Panc1 (cell line): ENCODE results near the gene MRPL40. TPM values are rescaled to one million over a fixed set of nuclear protein-coding genes. Genes with fewer than 3 reads are reported as not detected.

Experiments
- ATAC-seq: fragments of 200-7000 bp; cut with Tn5 transposase; 2 replicates; pipeline ENCODE4 v1.9.1; 2020; ENCODE audit warnings: mild to moderate bottlenecking, moderate library complexity
- BruUV-seq: library from RNA; stranded (reverse); fragments of 400-500 nt; replicated peaks from 2 replicates; lab custom pipeline; 2021; lab: Mats Ljungman, UMichigan
- CTCF ChIA-PET: fragments of 300-600 bp; sonication (Branson Sonifier 250); formaldehyde crosslinking; loops from one replicate; lab custom pipeline; 2022; ENCODE audit warnings: antibody characterized with exemption; lab: Charles Lee
- POLR2A ChIA-PET: fragments of 300-600 bp; sonication (Branson Sonifier 250); formaldehyde crosslinking; loops from one replicate; lab custom pipeline; 2022; ENCODE audit warnings: antibody characterized with exemption; lab: Charles Lee
- DNase-seq: peaks from one replicate; pipeline ENCODE4 v3.0.0-alpha.2; 2010; ENCODE audit warnings: low read depth, low spot score
- H3K27ac ChIP-seq: 2 replicates; pipeline ENCODE4 v1.5.1; 2011; ENCODE audit warnings: mild to moderate bottlenecking, low read length, inconsistent platforms
- H3K27me3 ChIP-seq: fragments of 200-500 bp; sonication (Bioruptor generic); 2 replicates; pipeline ENCODE4 v1.6.0; 2014; ENCODE audit warnings: low read length, inconsistent platforms; ENCODE audit not compliant: control insufficient read depth, insufficient read depth
- H3K36me3 ChIP-seq: fragments of 200-500 bp; sonication (Bioruptor generic); 2 replicates; pipeline ENCODE4 v1.5.1; 2014; ENCODE audit warnings: inconsistent platforms, mild to moderate bottlenecking, low read length, moderate library complexity; ENCODE audit not compliant: control insufficient read depth, insufficient read depth
- H3K4me1 ChIP-seq: 2 replicates; pipeline ENCODE4 v1.5.1; 2011; ENCODE audit warnings: inconsistent platforms, mild to moderate bottlenecking, low read length, moderate library complexity; ENCODE audit not compliant: control insufficient read depth, insufficient read depth
- H3K4me3 ChIP-seq, 2 experiments: 2 replicates each; pipeline ENCODE4 v1.5.1; 2011 to 2012; ENCODE audit warnings: low read depth in 2 of 2, low read length in 2 of 2, mild to moderate bottlenecking in 2 of 2, inconsistent platforms in 1 of 2, moderate library complexity in 1 of 2
- H3K9me3 ChIP-seq: fragments of 200-500 bp; sonication (Bioruptor generic); 2 replicates; pipeline ENCODE4 v1.5.1; 2014; ENCODE audit warnings: low read depth, mild to moderate bottlenecking, inconsistent platforms, low read length, moderate library complexity; ENCODE audit not compliant: control insufficient read depth, insufficient read depth
- POLR2AphosphoS5 ChIP-seq: IDR thresholded peaks from 2 replicates; pipeline ENCODE4 v1.6.1; 2012; ENCODE audit warnings: mild to moderate bottlenecking, low read depth, low read length, moderate library complexity
- REST ChIP-seq, 2 experiments: IDR thresholded peaks; 2 replicates each; pipeline ENCODE4 v1.6.1; 2011 to 2012; ENCODE audit warnings: low read depth in 2 of 2, control low read depth in 1 of 2, low read length in 1 of 2, mild to moderate bottlenecking in 1 of 2, moderate library complexity in 1 of 2; ENCODE audit not compliant: insufficient read depth in 1 of 2
- SIN3A ChIP-seq: IDR thresholded peaks from 2 replicates; pipeline ENCODE4 v1.6.1; 2012; ENCODE audit warnings: low read depth, mild to moderate bottlenecking, low read length, moderate library complexity, borderline replicate concordance; ENCODE audit not compliant: insufficient read depth
- TCF7L2 ChIP-seq: IDR thresholded peaks from 2 replicates; pipeline ENCODE4 v1.6.1; 2011; ENCODE audit warnings: mild to moderate bottlenecking, low read depth, low read length, inconsistent platforms
- in situ Hi-C: cut with HindIII; loops from 2 replicates; pipeline ENCODE4 v1.10.0; 2016; ENCODE audit warnings: low sequenced_read_pairs, low pct_unique_long_range_greater_than_20kb
- intact Hi-C: fragments of 100-400 bp; cut with micrococcal nuclease; formaldehyde crosslinking; loops from one replicate; pipeline ENCODE4 v1.10.0; 2022; ENCODE audit not compliant: unreplicated experiment
- total RNA-seq: library from RNA; stranded (reverse); gene quantifications from one replicate; pipeline ENCODE4 v1.2.1, GENCODE V29; 2021; ENCODE audit not compliant: unreplicated experiment
- TF ChIP-seq, protein P1 (sequence below): fragments of 450-650 bp; IDR thresholded peaks from 2 replicates; pipeline ENCODE4 v1.5.1; 2017; ENCODE audit warnings: mild to moderate bottlenecking

Gene MRPL40
- total RNA-seq, 1 experiment from 2014 or later = 36.3 TPM

DNA sequence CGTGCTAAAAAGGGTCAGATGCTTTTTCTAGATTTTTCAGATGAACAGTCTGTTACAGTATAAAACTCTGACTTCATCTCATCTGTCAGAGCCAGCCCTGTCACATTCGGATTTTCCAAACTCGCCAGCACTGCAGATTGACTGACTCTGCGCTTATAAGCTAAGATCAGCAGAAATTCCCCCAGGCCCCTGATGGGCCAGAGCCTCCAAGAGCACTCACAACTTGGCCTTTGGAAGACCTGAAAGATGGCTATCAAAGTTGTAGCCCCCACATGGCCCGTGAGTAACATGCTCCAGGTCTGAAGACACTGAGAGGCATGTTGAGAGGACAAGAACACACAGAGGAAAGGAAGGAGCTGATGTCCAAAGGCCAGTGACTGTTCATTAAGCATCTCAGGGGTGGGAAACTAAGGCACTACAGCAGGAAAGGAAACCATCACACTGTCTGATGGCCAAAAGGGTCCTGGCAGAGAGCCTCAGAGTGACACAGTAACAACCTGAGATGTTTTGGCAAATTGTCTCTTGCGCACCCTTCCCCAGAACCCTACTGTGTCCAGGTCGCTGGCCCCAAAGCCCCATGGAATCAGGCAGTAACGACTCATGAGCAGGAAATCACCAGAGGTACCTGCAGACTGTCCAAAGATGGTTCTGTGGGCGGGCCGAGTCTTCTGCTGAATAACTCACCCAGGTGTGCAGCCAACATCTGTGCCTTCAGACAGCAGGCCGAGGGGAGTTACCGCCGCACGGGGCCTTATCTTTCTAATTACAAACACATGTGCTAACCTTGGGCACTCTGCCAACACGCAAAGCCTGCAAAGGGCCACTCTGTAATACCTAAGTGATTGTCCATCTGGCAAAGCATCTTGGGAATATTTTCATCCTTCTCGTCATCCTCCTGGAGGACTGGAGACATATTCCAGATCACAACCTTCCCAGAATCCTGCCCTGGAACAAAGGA lies 24.4 kb upstream of the MRPL40 start:
- intact Hi-C loops (no loop called here), in situ Hi-C loops (no loop called here)
- Histone ChIP-seq H3K27ac (no peak overlapping the region), H3K4me3 (no peak overlapping the region), H3K36me3 (peaks cover 3% of the 10 kb centered on the region; the same call in 1 of the 2 replicates), H3K9me3 (no peaks in the 10 kb centered on the region), H3K4me1 (no peaks in the 10 kb centered on the region), H3K27me3 (no peaks in the 10 kb centered on the region)
- ChIA-PET POLR2A (no interaction called here), CTCF (no interaction called here)
- ATAC-seq (no peak), DNase-seq (no peak)
- BruUV-seq = no TSS peak
- TF ChIP-seq, protein P1, sequence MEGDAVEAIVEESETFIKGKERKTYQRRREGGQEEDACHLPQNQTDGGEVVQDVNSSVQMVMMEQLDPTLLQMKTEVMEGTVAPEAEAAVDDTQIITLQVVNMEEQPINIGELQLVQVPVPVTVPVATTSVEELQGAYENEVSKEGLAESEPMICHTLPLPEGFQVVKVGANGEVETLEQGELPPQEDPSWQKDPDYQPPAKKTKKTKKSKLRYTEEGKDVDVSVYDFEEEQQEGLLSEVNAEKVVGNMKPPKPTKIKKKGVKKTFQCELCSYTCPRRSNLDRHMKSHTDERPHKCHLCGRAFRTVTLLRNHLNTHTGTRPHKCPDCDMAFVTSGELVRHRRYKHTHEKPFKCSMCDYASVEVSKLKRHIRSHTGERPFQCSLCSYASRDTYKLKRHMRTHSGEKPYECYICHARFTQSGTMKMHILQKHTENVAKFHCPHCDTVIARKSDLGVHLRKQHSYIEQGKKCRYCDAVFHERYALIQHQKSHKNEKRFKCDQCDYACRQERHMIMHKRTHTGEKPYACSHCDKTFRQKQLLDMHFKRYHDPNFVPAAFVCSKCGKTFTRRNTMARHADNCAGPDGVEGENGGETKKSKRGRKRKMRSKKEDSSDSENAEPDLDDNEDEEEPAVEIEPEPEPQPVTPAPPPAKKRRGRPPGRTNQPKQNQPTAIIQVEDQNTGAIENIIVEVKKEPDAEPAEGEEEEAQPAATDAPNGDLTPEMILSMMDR = no peak
- TF ChIP-seq REST (IDR thresholded peaks at IDR 0.05; ENCODE audit: insufficient read depth in 1 of 2, low read depth in 2 of 2, low read length in 1 of 2) (no peak), SIN3A (no peak), TCF7L2 (no peak), POLR2AphosphoS5 (no peak)

- POLR2A ChIA-PET = no interaction called here
- ATAC-seq (no peak), DNase-seq (no peak)
- CTCF ChIA-PET = no interaction called here
- TF ChIP-seq SIN3A (no peak), POLR2AphosphoS5 (no peak), REST (IDR thresholded peaks at IDR 0.05; ENCODE audit: insufficient read depth in 1 of 2, low read depth in 2 of 2, low read length in 1 of 2) (no peak), TCF7L2 (no peak)
- TF ChIP-seq, protein P1 = no peak
- Histone ChIP-seq H3K4me3 (no peak overlapping the region), H3K36me3 (no peaks in the 10 kb centered on the region), H3K27me3 (no peaks in the 10 kb centered on the region), H3K9me3 (no peaks in the 10 kb centered on the region), H3K27ac (no peak overlapping the region), H3K4me1 (no peaks in the 10 kb centered on the region)
- intact Hi-C loops = no loop called here
- in situ Hi-C loops = no loop called here
- BruUV-seq = no TSS peak
Measured at GRCh38 chr22:19410941-19411689, 21.2 kb upstream of the MRPL40 start.
